GM23248 (cell line): ENCODE measurements around the gene TYSND1.

Source experiments
- EZH2 ChIP-seq: fragments of 200-600 bp; sonication (generic); IDR thresholded peaks from 2 replicates; pipeline ENCODE4 v1.6.1; 2018; ENCODE audit warnings: antibody characterized with exemption, mild to moderate bottlenecking; ENCODE audit not compliant: insufficient read depth, poor library complexity, severe bottlenecking
- EZH2phosphoT487 ChIP-seq: fragments of 200-600 bp; sonication (generic); IDR thresholded peaks from 2 replicates; pipeline ENCODE4 v1.6.1; 2018; ENCODE audit warnings: antibody characterized with exemption, moderate library complexity, mild to moderate bottlenecking, low read depth; ENCODE audit not compliant: insufficient read depth

DNA sequence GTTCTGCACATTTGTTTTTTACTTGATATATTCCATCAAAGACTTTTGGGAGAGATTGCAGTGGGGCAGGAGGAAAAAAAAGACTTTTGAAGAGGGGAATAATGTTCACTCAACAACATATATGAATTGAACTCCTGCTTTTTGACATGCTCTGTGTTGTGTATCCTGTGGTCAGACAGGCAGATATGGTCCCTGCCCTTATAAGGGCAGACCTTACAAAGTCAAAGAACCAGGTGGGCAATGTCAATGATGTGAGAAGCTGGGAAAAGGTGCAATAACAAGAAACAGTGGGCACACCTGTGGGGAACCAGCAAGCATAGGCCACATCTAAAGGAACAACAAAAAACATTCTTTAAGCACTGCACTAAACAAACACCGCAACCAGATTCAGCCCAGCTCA is 22.1 kb downstream of the TYSND1 start:
- no peak for TF ChIP-seq EZH2
- TF ChIP-seq EZH2phosphoT487, result no peak
